Sigmoid colon (tissue), 7 donors: ENCODE results near the gene E2F7. TPM values are rescaled to one million over a fixed set of nuclear protein-coding genes. Genes with fewer than 3 reads are reported as not detected.
"Not testable (repeated sequence)": the region's sequence is repeated elsewhere in the genome, so short reads cannot be mapped to it uniquely, and the experiment has no call there.

Source experiments
- DNase-seq: peaks from one replicate; pipeline ENCODE4 v3.0.0-alpha.2; 2019
- H3K27ac ChIP-seq, 4 donors: fragments of 200-600 bp; sonication (generic); one replicate each; pipeline ENCODE4 v1.5.1; 2016 to 2019; ENCODE audit warnings: mild to moderate bottlenecking in 1 of 4
- H3K27me3 ChIP-seq, 3 donors: fragments of 200-600 bp; sonication (generic); one replicate each; pipeline ENCODE4 v1.5.1; 2019; ENCODE audit warnings: mild to moderate bottlenecking in 1 of 3
- H3K36me3 ChIP-seq, 4 donors: fragments of 200-600 bp; sonication (generic); one replicate each; pipeline ENCODE4 v1.5.1; 2016 to 2019
- H3K4me1 ChIP-seq, 4 donors: fragments of 200-600 bp; sonication (generic); one replicate each; pipeline ENCODE4 v1.5.1; 2017 to 2019
- H3K4me3 ChIP-seq, 4 donors: fragments of 200-600 bp; sonication (generic); one replicate each; pipeline ENCODE4 v1.5.1; 2017 to 2019; ENCODE audit warnings: mild to moderate bottlenecking in 2 of 4, moderate library complexity in 1 of 4
- H3K9me3 ChIP-seq, 4 donors: fragments of 200-600 bp in 3 of 4; sonication (generic) in 3 of 4; one replicate each; pipeline versions ENCODE4 v1.5.1 to v1.6.1; 2013 to 2019
- CTCF ChIP-seq, 4 experiments: fragments of 450-650 bp in 3 of 4; fragments of 200-600 bp in 1 of 4; IDR thresholded peaks; one replicate each; pipeline ENCODE4 v1.5.1; 2016 to 2019; ENCODE audit warnings: antibody characterized with exemption in 4 of 4, mild to moderate bottlenecking in 3 of 4, moderate library complexity in 2 of 4
- EP300 ChIP-seq, 4 donors: sonication (generic); formaldehyde crosslinking; IDR thresholded peaks; one replicate each; pipeline ENCODE4 v1.6.1; 2017; ENCODE audit warnings: antibody characterized with exemption in 4 of 4
- POLR2A ChIP-seq, 2 donors: fragments of 450-650 bp; IDR thresholded peaks; one replicate each; pipeline ENCODE4 v1.6.1; 2016; ENCODE audit warnings: antibody characterized with exemption in 2 of 2, mild to moderate bottlenecking in 2 of 2, moderate library complexity in 2 of 2
- POLR2AphosphoS5 ChIP-seq, 4 donors: sonication (generic); formaldehyde crosslinking; IDR thresholded peaks; one replicate each; pipeline ENCODE4 v1.6.1; 2017; ENCODE audit warnings: antibody characterized with exemption in 4 of 4
- WGBS, 2 donors: extraction: QIAGEN DNeasy Blood & Tissue Kit; methylation state at CpG; one replicate each; pipeline ENCODE4 v1.1.7; 2013; 5-methylcytosine and 5-hydroxymethylcytosine counted together
- intact Hi-C: fragments of 100-400 bp; cut with DNase I; formaldehyde crosslinking; loops from one replicate; pipeline ENCODE4 v1.15.1; 2023
- polyA plus RNA-seq, 3 donors: library from polyadenylated mRNA; stranded (reverse); fragments of 200-250 nt; gene quantifications; one replicate each; pipeline ENCODE4 v1.2.3, GENCODE V29; 2013
- total RNA-seq, 4 donors: library from RNA; depleted of rRNA; stranded (reverse); fragments of >200 nt; gene quantifications; one replicate each; pipeline ENCODE4 v1.1.0, GENCODE V29; 2016
- donor health status: healthy with polysubstance abuse.
- donor health status: Bipolar disorder and iron deficiency.
- donor health status: healthy.

The E2F7 gene
- total and polyA plus RNA-seq, 7 donors: 0.14 to 1.2 (median 0.23) TPM; not detected in 4

- intact Hi-C loops: no loop called here
- TF ChIP-seq CTCF (IDR thresholded peaks at IDR 0.05) (no peak), EP300 (IDR thresholded peaks at IDR 0.05) (no peak), POLR2A (IDR thresholded peaks at IDR 0.05) (no peak), POLR2AphosphoS5 (IDR thresholded peaks at IDR 0.05) (no peak)
- Histone ChIP-seq H3K27ac (no peak overlapping the region), H3K4me1 (no peaks in the 10 kb centered on the region), H3K4me3 (no peak overlapping the region), H3K36me3 (no peaks in the 10 kb centered on the region), H3K27me3 (no peaks in the 10 kb centered on the region), H3K9me3 (no peaks in the 10 kb centered on the region)
- DNase-seq: no peak
- 90 to 94% methylated on average over 3 of the region's 3 CpGs for WGBS, 2 donors
Measured at GRCh38 chr12:77079631-77080030, 14.3 kb upstream of the E2F7 start.

- Histone ChIP-seq H3K9me3 (no peaks in the 10 kb centered on the region), H3K4me1 (no peaks in the 10 kb centered on the region), H3K4me3 (no peak overlapping the region), H3K27ac (no peak overlapping the region), H3K27me3 (no peaks in the 10 kb centered on the region), H3K36me3 (no peaks in the 10 kb centered on the region)
- no peak for DNase-seq
- intact Hi-C loops: no loop called here
- TF ChIP-seq POLR2AphosphoS5 (IDR thresholded peaks at IDR 0.05) (no peak), EP300 (IDR thresholded peaks at IDR 0.05) (no peak), POLR2A (IDR thresholded peaks at IDR 0.05) (no peak), CTCF (IDR thresholded peaks at IDR 0.05) (no peak)
Measured at GRCh38 chr12:77078231-77078630, 12.9 kb upstream of the E2F7 start.

- no peaks in the 10 kb centered on the region for H3K36me3 ChIP-seq
- 51 to 62% methylated on average over 1 of the region's 1 CpG for WGBS, 2 donors
Measured at GRCh38 chr12:77076886-77077285, 11.5 kb upstream of the E2F7 start.

GRCh38 chr12:77073894-77074293 lies 8.5 kb upstream of the E2F7 start:
- H3K27ac ChIP-seq, H3K4me1 ChIP-seq, DNase-seq, H3K27me3 ChIP-seq, intact Hi-C loops, H3K9me3 ChIP-seq, H3K36me3 ChIP-seq, H3K4me3 ChIP-seq: not testable (repeated sequence)
- WGBS, 2 donors: 91 to 95% methylated on average over 5 of the region's 5 CpGs

More at GRCh38 chr12:77076886-77077285, 11.5 kb upstream of the E2F7 start:
- H3K4me3 ChIP-seq: no peak overlapping the region
- no peak for DNase-seq
- intact Hi-C loops: no loop called here
- TF ChIP-seq POLR2AphosphoS5 (IDR thresholded peaks at IDR 0.05) (no peak), POLR2A (IDR thresholded peaks at IDR 0.05) (no peak), EP300 (IDR thresholded peaks at IDR 0.05) (no peak), CTCF (IDR thresholded peaks at IDR 0.05) (no peak)
- no peaks in the 10 kb centered on the region for H3K27me3 ChIP-seq
- H3K27ac ChIP-seq: no peak overlapping the region
- H3K9me3 ChIP-seq: no peaks in the 10 kb centered on the region
- H3K4me1 ChIP-seq: no peaks in the 10 kb centered on the region

- Histone ChIP-seq H3K27ac (no peak overlapping the region), H3K27me3 (no peaks in the 10 kb centered on the region), H3K9me3 (no peaks in the 10 kb centered on the region), H3K4me3 (no peak overlapping the region), H3K4me1 (no peaks in the 10 kb centered on the region), H3K36me3 (no peaks in the 10 kb centered on the region)
- WGBS, 2 donors: 93 to 95% methylated on average over 3 of the region's 3 CpGs
- DNase-seq: no peak
- no peak for TF ChIP-seq EP300 (IDR thresholded peaks at IDR 0.05)
- intact Hi-C loops: no loop called here
Measured at GRCh38 chr12:77072833-77073495, 7.6 kb upstream of the E2F7 start.

- Histone ChIP-seq H3K4me3 (no peak overlapping the region), H3K36me3 (no peaks in the 10 kb centered on the region), H3K27me3 (no peaks in the 10 kb centered on the region), H3K27ac (no peak overlapping the region), H3K9me3 (no peaks in the 10 kb centered on the region), H3K4me1 (no peaks in the 10 kb centered on the region)
- intact Hi-C loops: no loop called here
- 84 to 87% methylated on average over 5 of the region's 5 CpGs for WGBS, 2 donors
- TF ChIP-seq POLR2A (IDR thresholded peaks at IDR 0.05): no peak
- TF ChIP-seq CTCF (IDR thresholded peaks at IDR 0.05): no peak
- no peak for DNase-seq
Measured at GRCh38 chr12:77070800-77071449, 5.6 kb upstream of the E2F7 start.
